ENCODE data around the gene ITGA7.
A peak's percentile ranks its signal among the peaks of the same experiment; 100 is the strongest.

ITGA7 gene

DNA sequence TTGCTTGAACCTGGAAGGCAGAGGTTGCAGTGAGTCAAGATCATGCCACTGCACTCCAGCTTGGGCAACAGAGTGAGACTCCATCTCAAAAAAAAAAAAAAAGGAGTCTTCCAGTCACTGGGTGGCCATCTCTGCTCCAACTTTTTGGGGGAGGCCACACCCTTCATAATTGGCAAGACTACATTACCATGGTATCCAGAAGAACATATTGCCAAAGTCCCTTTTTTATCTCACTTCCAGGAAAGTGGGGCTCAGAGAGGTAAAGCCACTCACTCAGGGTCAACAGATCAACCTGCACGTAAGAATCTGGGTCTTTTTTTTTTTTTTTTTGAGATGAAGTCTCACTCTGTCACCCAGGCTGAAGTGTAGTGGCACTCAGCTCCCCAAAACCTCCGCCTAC, 26.2 kb upstream of the ITGA7 start:
- DNase-seq (ENCODE audit: low spot score): no peak

DNA sequence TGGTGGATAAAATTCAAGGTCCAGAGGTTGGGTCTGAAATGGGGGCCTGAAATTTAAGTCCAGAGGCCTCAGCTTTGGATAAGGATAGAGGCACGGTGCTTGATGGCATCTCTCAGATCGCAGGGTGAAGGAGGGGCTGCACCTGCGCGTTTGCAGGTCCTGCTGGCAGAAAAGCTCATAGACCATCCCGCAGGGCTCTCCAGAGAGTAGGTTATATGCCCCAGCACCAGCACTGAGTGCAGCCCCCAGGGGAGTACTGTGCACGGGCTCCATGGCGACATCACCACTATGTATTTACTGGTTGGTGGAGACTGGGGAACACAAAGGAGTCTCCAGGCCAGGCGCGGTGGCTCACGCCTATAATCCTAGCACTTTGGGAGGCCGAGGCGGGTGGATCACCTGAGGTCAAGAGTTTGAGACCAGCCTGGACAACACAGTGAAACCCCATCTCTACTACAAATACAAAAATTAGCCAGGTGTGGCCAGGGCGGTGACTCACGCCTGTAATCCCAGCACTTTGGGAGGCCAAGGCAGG, 25.4 kb upstream of the ITGA7 start:
- no peak for DNase-seq (ENCODE audit: low spot score)

DNA sequence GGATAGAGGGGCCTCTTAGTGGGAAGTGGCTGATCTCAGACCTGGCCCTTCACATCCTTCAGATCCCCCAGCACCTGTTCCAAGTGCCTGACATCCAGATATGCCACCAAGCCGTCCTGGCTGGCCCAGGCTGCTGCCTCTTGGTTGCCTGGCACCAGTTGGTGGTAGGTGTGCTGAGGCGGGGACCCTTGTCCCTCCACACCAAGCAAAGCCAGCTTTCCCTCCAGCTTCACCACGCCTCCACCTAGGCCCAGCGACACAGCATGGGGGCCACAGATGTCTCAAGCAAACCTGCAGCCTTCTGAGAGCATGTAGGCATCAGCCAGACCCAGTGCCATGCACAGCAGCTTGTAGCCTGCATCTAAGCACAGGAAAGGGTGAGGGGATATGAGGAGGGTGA, 24.6 kb upstream of the ITGA7 start:
- no peak for DNase-seq (ENCODE audit: low spot score)

DNA sequence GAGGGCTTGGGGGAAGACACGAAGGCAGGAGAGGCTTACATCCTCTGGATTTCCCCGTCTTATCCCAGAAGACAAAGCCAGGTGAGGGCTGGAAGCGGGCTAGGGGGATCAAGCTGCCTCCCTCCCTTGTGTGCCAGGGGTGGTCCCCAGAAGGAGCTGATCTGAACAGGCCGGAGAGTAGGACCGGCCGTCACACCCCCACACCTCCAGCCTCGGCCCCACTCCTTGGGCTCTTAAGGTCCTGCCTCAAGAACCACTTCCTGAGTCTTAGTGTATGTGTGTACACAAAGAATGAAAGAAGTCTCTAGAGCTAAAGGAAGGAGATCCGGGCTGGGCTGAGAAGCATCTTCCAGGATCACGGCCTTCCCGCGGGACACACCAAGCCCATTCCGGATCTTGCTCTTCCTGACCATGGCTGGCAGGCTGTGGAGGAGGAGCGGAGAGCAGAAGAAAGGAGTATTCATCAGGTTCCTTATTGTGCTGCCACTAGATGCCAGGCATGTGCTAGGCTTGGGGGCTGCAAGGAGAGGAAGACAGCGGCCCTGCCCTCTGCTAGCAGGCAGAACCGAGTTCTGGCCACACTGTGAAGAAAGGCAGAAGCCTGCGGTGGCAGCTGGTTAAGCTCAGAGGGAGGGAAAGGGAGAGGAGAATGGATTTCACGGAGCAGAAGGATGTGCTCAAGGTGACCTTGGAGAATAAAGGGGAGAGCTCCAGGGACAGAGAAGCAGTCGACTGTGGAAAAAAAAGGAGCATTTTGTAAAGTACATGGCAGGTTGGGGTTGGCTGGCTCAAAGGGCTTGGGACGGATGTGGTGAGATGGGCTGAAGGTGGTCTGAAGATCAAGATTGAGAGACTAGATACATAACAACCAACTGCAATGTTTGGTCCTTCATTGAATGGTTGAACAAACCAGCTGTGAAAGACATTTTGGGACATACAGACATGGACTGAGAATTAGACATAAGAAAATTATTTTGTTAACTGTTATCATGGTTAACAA, 22.4 kb upstream of the ITGA7 start:
- DNase-seq (ENCODE audit: low spot score): no peak

DNA sequence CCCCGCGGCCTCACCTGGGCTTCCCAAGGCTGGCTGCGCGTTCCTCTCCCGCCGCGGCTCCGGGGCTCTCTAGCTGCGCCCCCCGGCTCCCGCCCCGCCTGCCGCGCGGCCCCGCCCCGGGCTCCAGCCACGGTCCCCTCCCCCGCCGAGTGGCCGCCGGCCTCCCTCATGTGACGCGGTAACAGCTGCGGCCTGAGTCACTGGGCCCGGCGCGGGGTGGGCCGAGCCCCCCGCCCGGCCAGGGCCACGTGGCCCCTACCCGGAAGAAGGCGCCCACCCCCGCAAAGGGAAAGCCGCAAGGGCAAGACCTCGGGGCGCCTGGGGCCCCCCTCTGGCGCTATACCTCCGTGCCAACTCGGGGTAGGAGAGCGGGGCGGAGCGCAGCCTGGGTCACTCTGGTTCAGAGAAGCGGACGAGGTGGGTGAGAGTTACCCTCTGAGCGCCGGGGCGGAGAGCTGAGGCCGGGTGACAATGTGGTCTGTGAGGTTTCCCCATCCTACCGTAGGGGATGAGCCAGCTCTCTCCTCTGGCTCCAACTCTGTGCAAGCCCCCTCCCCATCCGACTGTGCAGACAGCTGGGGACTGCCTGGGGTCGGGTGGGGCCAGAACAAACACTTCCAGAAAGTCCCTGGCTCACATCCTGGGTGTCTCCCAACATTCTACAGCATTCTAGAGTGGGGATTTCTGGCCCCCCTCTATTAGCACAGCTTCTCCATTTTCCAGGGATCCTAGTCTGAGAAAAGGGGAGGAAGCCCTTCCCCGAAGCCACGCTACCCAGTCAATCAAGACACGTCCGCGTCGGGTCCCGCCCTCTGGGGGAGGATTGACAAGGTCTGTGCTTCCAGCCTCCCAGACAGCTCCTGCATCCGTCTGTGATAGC, 21.5 kb upstream of the ITGA7 start, which contains the start of gene CD63:
Gene CD63, minus strand, starts transcription at position 71 of the 880 bp plus-strand sequence. CDS start 668 bp downstream, outside the sequence.
- DNase-seq (ENCODE audit: low spot score): peak; percentile 97

DNA sequence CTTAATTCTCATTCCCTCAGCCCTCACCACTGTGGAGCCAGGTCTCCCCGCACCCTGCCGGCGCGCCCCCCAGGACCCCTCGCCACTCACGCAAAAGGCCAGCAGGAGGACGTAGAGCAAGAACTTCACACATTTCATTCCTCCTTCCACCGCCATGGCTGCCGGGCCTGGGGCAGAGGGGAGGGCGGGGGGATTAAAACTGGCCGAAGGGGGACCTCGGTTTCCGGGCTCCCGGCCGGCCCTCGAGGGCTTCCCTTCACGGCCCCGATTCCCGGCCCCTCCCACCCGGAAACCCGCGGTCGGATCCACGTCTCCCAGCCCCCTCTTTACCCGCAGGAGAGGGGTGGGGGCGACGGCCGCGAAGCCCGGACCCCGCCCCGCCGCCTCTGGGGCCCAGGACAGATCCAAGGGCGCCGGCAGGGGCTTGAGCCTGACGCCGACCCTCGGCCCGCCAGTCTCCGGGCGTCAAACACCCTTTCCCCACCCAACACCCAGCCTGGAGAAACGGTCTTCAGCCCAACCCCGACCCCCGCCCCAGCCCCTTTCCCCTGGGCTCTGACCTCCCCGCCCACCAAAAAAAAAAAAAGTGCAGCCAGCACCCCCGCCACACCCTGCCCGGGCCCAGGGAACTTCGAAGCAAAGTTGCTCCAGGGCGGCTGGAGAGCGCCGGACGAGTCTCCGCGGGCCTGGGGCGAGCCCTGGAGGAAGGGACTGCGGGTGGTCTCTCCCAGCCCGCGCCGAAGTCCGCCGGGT, 20.7 kb upstream of the ITGA7 start:
- DNase-seq (ENCODE audit: low spot score): no peak

DNA sequence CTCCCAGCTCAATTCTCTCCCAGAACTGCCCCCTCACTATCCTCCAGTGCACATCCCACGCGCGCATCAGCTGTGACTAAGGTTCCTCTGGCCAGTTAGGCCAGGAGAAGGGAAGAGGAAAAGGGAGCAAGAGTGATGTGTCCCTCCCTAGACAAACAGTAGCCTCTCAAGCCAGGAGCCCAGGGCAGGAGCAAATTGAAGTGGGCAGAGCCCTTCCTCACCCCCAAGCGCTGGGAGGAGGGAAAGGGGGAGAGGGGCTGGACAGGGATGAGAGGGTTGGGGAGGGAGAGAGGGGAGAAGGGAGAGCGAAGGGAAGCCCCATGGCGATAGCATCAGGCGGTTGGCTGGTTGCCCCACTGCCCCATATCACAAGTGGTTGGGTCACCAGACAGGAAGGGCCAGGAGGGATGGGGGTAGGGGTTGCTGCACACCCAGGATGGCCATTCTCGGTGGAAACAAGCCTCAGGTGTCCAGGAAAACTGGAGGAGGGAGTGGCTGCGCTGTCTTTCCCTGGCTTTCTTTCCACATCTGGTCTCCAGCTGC, 20.0 kb upstream of the ITGA7 start:
- DNase-seq (ENCODE audit: low spot score): no peak

DNA sequence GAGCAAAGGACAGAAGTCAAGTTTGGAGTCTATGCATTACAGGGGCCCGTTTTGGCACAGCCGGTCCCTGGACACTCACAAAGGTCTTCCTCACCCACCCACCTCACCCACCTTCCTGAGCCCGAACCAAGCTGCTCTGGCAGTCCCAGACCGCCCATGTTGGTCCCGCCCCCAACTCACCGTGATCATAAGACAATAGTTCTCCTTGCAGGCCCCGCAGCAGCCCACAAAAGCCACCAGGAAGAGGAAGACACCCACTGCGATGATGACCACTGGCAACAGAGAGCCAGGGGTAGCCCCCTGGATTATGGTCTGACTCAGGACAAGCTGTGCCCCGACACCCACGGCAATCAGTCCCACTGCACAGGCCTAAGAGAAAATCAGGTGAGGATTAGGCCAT, 19.3 kb upstream of the ITGA7 start:
- no peak for DNase-seq (ENCODE audit: low spot score)

DNA sequence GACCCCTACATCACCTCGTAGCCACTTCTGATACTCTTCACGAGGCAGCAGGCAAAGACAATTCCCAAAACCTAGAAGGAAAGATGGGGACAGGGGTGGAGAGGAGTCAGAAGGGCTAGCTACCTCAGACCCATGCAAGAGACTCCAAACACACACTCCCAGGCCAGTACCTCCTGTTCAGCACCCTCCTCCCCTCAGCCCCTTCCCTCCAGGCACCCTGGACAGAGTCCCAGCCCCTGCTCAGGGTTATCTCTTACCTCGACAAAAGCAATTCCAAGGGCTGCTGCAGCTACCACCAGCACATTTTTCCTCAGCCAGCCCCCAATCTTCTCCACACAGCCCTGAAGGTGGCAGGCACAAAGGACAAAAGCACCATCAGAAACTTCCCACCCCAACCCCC, 17.9 kb upstream of the ITGA7 start:
- no peak for DNase-seq (ENCODE audit: low spot score)

DNA sequence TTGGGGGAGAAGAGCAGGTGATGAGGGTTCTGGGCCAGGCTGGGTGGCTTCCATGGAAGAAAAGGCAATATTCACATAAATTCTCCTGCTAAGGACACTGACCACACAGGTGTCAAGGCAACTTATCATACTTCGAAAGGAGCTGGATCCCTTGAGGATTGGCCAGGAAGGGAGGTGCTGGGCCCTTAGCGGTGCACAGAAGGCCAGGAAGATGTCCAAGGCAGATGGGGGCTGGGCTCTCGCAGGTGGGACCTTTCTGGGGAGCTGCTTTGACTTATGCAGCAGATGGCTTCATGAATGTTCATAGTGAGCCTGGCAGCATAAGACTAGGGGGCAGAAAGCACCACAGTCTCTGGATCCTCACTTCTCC, 17.2 kb upstream of the ITGA7 start:
- DNase-seq (ENCODE audit: low spot score): no peak

DNA sequence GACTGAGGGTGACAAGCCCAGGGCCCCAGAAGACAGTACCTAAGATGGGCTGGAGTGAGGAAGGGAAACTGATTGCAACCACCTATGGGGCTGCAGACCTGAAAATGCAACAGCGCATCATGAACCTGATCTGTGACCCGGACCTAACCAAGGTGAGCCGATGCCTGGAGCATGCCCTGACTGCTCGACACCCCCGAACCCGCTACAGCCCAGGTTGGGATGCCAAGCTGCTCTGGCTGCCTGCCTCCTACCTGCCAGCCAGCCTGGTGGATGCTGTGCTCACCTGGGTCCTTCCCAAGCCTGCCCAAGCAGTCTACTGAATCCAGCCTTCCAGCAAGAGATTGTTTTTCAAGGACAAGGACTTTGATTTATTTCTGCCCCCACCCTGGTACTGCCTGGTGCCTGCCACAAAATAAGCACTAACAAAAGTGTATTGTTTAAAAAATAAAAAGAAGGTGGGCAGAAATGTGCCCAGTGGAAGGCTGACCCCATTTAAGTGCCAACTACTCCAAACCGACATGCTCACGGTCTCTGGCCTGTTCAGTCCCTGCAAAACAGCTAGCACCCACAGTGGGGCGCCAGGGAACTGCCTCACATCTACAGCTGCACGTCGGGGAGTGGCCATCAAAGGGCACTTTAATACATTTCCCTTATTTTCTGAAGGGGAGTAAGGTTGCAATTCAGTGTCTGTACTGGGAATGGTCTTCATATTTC, 16.7 kb upstream of the ITGA7 start:
- no peak for DNase-seq (ENCODE audit: low spot score)

DNA sequence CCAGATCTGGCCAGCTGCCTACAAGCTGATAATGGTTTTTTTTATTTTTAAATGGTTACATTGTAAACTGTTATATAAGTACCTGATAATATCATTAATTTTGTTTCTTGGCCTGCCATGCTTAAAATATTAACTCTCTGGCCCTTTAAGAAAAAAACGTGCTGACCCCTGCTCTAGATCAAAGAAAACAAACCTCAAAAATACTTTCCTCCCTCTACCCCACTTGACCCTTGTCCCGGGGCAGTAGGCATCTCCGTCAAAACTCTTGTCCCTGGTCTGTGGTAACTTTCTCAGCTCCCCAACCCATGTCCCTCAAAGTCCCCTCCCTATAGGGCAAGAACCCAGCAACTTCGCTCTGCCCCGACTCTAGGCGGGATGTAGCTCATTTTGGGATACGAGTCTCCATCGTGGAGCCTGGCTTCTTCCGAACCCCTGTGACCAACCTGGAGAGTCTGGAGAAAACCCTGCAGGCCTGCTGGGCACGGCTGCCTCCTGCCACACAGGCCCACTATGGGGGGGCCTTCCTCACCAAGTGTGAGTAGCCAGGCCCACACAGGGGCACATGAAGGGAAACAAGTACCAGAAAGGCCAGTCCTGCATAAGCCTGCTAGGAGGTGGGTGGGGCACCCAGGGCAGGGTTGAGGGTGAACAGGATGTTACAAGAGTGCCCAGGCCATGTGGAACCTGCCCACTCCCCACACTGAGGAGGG, 16.0 kb upstream of the ITGA7 start:
- no peak for DNase-seq (ENCODE audit: low spot score)

DNA sequence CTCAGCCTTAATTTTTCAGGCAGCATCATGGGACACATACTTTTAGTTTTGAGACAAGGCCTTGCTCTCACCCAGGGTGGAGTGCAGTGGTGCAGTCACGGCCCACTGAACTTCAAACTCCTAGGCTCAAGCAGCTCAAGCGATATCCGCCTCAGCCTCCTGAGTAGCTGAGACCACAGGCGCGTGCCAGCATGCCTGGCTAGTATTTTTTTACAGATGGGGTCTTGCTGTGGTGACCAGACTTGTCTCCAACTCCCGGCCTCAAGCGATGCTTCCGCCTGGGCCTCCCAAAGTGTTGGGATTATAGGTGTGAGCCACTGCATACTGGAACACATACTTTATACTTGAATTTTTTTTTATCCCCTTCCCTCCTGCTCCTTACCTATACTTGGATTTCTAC, 15.2 kb upstream of the ITGA7 start:
- DNase-seq (ENCODE audit: low spot score): no peak

DNA sequence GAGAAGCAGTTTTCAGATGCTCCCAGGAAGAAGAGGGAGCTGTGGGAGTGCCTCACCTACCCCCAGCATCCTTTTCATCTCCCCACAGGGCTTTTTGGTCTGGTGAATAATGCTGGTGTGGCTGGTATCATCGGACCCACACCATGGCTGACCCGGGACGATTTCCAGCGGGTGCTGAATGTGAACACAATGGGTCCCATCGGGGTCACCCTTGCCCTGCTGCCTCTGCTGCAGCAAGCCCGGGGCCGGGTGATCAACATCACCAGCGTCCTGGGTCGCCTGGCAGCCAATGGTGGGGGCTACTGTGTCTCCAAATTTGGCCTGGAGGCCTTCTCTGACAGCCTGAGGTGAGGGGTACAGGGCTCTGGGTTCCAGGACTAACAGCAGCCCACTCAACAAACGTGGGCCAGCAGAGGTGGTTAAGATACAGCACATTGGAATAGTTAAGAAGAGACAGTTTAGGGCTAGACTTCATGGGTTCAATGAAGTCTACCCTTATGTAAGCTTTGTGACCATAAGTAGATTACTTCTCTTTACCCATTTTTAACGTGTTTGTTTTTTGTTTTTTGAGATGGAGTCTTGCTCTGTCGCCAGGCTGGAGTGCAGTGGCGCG, 14.0 kb upstream of the ITGA7 start:
- no peak for DNase-seq (ENCODE audit: low spot score)

DNA sequence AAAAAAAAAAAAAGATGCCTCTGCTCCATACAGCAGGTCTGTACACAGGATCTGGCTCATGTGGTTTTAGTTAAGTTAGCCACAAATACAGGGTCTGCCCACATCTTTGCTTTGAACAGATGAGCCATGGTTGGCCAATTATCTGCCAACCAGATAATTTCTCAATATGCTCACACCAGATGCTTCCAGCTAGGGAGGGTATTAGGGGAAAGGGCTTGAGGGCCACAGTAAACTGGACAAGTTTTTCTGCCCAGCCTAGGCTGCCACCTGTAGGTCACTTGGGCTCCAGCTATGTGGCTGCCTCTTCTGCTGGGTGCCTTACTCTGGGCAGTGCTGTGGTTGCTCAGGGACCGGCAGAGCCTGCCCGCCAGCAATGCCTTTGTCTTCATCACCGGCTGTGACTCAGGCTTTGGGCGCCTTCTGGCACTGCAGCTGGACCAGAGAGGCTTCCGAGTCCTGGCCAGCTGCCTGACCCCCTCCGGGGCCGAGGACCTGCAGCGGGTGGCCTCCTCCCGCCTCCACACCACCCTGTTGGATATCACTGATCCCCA, 13.3 kb upstream of the ITGA7 start:
- DNase-seq (ENCODE audit: low spot score): peak; percentile 84

DNA sequence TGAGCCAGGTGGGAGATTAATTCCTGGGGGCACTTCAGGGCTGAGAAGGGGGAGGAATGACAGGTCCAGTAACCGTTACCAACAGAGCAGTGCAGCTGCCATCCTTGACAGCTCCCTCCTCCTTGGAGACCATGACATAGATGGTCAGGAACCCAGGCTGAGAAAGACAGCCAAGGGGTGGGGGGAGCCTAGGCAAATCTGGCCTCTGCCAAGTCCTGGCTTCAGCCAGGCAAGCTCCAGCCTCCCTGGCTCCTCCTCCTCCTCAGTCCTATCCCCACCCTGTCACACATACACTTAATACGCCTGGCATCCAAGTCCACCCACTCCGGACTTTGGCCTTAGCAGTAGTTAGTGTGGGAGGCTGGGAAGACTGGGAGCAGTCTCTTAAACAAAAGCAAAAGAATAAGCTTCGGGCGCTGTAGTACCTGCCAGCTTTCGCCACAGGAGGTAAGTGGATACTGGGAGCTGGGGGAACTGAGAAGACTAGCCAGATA, 12.4 kb upstream of the ITGA7 start, which contains the start of gene RDH5:
Gene RDH5, plus strand, starts transcription at position 323 of the 494 bp plus-strand sequence. CDS start 792 bp downstream, outside the sequence.
- peak; percentile 85 for DNase-seq (ENCODE audit: low spot score)

DNA sequence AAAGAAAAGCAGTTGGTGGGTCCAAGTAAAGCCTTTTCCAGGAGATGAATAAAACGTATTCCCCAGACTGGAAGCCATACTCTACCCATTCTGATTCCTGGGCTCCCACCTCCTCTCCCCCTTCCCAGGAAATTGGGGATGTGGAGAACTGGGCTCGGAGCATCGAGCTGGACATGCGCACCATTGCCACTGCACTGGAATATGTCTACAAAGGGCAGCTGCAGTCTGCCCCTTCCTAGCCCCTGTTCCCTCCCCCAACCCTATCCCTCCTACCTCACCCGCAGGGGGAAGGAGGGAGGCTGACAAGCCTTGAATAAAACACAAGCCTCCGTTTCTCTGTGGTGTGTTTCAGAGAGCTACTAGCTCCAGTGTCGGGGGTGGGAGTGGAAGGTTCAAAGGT, 11.7 kb upstream of the ITGA7 start:
- no peak for DNase-seq (ENCODE audit: low spot score)

DNA sequence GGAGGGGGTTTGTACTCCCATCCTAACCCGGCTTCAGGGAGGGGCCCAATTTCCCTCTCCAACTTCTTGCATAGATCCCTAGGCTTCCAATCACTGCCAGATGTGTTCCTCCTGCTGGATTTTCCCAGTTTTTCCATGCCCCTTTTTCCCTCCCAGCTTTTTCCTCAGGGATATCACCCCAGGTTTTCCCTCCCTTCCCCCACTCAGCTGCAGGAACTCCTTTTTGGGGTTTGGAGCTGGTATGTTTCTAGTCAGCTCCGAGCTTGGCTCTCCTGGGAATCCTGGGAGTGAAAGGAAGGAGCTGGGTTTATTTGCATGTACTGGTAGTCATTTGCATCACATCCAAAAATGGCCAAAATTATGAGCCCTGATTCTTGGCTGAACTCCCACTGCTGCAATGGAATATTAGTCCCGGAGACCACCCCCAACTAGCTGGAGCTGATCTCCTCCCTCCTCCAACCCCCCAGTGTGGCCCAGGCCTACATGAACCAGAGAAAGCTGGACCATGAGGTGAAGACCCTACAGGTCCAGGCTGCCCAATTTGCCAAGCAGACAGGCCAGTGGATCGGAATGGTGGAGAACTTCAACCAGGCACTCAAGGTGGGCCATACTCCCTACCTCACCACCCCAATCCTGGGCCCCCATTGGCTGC, 11.0 kb upstream of the ITGA7 start:
- DNase-seq (ENCODE audit: low spot score): no peak

DNA sequence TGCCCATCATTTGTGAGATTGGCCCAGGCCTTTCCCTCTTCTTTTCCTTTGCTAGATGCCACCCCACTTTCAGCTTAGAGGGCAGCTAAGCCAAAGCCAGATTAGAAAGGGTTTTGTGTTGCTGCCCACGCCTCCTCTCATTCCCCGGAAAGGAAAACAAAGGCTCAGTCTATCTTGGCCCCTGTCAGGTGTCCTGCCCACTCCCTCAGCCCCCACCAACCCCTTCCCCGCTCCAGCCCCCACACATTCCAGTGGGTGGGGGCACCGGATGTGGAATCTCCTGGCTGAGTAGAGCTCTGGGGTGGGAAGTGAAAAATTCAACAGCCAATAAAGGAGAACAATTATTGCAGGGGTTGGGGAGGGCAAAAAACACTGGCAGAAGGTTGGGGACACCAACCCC, 10.3 kb upstream of the ITGA7 start:
- no peak for DNase-seq (ENCODE audit: low spot score)

All from hepatic stellate cell (primary cell).